COLO668 (cell line): Measurements from ENCODE around the gene GLIS1.
A peak's percentile ranks its signal among the peaks of the same experiment; 100 is the strongest.

ENCODE experiments used
- DNase-seq: peaks from one replicate; lab custom pipeline; 2025; ENCODE audit not compliant: unreplicated experiment; lab: John Stamatoyannopoulos, UW

The GLIS1 gene

GRCh38 chr1:53536606-53537005, 202.4 kb downstream of the GLIS1 start:
- no peak for DNase-seq

GRCh38 chr1:53535846-53536245, 203.1 kb downstream of the GLIS1 start:
- DNase-seq: no peak

DNA sequence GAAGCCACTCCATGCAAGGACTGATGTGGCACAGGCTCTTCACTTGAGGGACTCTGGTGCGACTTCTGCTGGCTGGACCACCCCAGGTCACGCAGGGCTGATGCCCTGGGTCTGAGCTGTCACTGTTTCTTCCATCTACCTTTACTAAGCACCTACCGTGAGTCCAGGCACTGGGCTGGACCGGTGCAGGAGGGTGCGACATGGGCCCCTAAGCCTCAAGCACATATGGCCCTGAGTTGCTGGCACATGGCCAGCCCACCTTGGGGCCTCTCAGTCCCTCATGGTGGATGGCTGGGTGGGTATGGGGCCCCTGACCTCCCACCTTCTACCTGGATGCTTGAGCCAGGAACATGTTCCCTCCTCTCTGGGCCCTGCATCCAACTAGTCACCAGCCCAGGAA, 203.7 kb downstream of the GLIS1 start:
- DNase-seq: no peak

GRCh38 chr1:53532912-53533311, 206.1 kb downstream of the GLIS1 start:
- DNase-seq: no peak

GRCh38 chr1:53532377-53532776, 206.6 kb downstream of the GLIS1 start:
- no peak for DNase-seq

DNA sequence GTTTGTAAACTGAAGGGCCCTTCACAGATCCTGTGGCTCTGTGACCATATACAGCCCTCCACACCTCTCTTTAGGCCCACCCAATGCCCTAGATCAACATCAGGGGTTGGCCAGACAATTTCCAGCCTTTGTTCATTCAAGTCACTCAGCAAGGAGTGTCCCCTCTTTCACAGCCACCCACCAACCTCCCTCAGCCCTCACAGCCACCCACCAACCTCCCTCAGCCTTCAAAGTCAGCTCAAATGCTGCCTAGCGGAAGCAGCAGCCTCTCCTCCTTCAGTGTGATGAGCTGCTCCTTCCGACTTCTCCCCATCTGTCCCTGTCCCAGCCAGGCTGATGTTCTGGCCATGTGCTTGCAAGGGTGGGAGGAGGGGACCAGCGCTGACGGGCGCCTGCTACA, 208.4 kb downstream of the GLIS1 start:
- no peak for DNase-seq

- no peak for DNase-seq
Observed at GRCh38 chr1:53529555-53529954, 209.4 kb downstream of the GLIS1 start.

DNA sequence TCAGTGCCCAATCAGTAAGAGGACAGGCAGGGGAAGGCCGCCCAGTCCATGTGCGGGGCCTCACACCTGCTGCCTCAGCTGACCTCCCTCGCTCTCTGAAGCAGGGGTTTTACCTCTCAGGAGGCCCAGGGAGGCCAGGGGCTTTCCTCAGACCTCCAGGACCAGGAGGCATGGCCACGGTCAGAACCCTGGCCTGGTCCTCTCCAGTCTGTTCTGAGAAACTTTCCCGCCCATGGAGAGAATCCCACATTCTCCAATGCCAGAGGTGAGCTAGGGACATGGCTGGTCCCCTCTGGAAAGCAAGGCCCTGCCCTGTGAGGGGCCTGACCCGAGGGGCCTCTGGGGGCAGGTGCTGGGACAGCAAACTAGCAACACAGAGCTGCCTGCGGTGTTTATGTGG, 211.6 kb downstream of the GLIS1 start:
- no peak for DNase-seq

DNA sequence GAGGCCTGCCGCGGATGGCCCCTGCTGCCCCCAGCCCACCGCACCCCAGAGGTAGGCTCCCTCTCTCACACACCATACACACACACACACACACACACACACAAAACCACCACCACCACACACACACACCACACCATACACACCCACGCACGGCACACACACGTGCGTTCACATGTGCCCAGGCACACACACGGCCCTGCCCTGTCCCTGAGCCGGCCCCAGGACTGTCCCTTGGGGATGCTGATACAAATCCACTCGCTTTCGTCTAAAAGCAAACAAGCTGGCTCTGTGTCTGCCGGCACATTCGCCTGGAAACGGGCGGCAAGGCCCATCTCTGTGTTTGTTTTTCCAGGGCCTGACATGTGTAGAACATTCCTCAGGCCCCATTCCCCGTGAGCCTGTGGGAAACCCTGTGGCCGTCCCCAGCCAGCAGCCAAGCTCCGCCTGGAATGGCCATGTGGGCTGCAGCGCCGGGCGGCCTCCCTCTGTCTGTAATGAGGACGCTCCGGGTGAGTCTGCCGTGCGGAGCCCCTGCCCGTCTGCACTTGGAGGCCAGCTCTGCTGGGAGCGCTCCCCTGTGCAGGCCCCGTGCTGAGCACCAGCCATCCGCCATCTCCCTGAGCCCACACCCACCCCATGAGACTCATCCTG, 212.4 kb downstream of the GLIS1 start:
- no peak for DNase-seq

DNA sequence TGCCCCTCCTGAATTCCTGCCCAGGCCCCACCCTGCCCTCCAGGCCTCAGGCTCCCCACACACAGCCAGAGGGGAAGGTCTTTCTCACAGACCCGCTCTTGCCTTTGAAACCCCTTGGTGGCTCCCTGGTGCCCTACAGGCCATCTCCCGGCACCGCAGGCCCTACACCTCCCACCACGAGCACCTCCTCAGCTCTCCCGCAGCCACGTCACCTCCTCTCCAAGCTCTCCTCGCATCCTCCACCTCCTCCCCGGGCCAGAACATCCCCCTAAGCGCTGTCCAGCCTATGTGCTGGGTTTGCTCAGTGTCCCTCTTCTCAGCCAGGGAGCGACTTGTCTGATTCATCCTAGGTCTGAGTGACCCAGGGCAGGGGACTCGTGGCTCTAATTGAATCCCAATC, 213.4 kb downstream of the GLIS1 start:
- no peak for DNase-seq

GRCh38 chr1:53524428-53525375, 214.3 kb downstream of the GLIS1 start:
- DNase-seq: peak; percentile 33

DNA sequence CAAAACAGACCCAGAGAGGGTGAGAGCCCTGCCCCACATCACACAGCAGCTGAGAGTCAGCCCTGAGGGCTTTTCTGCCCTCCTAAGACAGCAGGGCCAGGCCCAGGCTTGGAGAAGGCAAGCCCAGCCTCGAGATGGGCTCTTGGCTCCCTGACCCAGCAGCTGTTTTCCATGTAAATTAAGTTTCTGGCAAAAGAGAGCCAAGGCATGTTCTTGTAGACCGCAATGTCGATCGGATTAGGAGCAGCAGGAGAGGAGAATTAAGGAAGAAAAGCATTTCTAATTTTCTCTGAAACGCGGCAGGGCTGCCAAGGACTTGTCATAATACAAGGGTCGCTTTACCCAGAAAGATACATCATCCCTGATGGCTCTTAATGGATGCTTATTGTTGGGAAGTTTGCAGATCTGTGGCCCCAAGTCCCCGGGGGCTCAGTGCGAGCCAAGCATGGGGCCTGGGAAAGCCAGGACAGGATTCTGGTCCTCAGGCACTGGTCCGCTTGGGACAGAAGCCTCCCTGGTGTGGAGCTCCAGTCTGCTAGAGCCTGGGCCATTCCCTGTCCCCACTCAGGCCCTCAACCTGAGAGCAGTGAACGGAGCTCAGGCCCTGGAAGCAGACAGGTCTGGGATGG, 216.9 kb downstream of the GLIS1 start:
- no peak for DNase-seq

GRCh38 chr1:53520481-53520880, 218.5 kb downstream of the GLIS1 start:
- no peak for DNase-seq

DNA sequence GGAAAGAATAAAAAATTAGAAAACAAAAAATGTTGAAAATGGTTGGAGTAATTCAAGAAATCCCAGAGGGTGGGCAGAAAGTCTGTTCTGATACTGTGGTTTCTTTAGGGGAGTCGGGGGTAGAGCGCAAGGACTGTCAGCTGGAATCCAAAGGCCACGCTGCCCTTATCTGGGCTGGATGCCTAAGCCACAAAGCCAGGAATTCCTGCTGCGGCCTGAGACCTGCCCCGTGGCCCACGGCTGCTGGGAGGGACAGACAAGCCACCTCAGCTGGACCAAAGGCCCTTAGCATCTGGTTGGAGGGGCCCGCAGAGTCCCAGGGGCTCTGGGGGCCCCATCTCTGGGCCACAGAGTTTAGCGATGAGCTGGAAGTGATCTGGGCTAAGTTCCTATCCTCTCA, 219.5 kb downstream of the GLIS1 start:
- no peak for DNase-seq

DNA sequence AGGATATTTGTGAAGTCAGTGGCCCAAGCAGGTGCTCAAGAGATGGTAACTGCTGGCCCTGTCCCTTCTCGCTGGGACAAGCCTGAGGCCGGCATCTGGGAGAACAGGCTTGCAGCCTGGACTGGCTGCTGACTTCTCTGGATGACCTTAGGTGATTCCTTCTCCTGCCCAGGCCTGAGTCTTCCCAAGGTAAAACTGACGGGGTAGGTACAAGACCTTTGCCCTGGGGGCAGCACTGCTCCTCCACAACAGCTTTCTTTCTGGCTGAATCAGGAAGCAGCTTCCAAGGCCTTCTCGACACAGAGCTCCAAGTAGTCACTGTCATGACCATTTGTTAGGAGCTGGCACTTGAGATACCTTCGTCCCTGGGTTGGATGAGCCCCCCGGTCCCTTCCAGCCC, 220.2 kb downstream of the GLIS1 start:
- no peak for DNase-seq

DNA sequence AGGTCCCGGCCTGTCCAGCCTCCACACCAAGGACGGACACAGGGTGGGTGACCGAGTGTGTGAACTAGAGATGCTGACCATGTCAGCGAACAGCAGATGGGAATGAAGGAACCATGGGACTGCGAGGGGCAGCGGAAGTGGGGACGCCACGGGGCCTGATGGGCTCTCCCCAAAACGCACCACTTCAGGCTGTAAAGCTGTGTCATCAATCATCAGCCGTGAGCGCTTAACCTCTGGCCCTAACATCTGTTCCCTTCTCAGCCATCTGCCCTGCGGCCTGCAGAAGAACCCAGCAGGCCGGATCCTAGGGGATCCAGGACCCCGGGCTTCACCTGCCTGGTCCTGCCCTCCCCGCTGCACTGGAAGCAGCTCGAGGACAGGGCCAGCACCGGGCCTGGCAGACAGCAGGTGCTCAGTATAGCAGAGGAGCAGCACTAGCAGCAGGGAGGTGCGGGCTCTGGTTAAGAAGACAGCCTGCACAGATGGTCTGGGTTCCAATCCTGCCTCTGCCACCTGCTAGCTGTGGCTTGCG, 221.1 kb downstream of the GLIS1 start:
- no peak for DNase-seq

- DNase-seq: no peak
Observed at GRCh38 chr1:53517109-53517508, 221.9 kb downstream of the GLIS1 start.

- no peak for DNase-seq
Observed at GRCh38 chr1:53516181-53516580, 222.8 kb downstream of the GLIS1 start.

- DNase-seq: no peak
Observed at GRCh38 chr1:53514436-53514835, 224.5 kb downstream of the GLIS1 start.

DNA sequence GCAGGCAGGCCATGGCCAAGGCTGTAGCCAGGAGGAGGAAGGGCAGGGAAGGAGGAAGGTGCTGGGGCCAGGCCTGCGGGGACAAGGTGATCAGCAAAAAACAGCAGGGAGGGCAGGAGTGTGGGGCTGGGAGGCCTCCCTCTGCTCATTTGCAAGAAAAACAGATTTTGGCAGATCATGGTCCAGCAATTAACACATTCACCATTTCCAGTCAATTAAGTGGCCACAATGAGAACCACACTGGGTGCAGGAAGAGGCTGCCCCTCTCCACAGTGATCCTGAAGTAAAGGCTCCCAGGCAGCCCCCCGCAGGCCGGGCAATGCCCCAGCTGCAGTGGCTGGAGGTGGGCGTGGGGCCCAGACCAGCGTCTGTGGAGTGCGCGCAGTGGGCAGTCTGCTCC, 225.1 kb downstream of the GLIS1 start:
- DNase-seq: no peak

- peak; percentile 45 for DNase-seq
Observed at GRCh38 chr1:53512807-53513755, 225.9 kb downstream of the GLIS1 start.
